Fibroblast of the aortic adventitia (primary cell): ENCODE data around the gene ITIH6. TPM values are rescaled to one million over a fixed set of nuclear protein-coding genes. Genes with fewer than 3 reads are reported as not detected.
"Not testable (repeated sequence)": the region's sequence is repeated elsewhere in the genome, so short reads cannot be mapped to it uniquely, and the experiment has no call there.

Experiments
- DNase-seq: peaks from one replicate; pipeline ENCODE4 v3.0.0-alpha.2; 2010; ENCODE audit warnings: low read depth
- H3K4me3 ChIP-seq: 2 replicates; pipeline ENCODE4 v1.5.1; 2011; ENCODE audit warnings: low read depth, mild to moderate bottlenecking, control low read depth, low read length, moderate library complexity
- CTCF ChIP-seq: IDR thresholded peaks from 2 replicates; pipeline ENCODE4 v1.5.1; 2011; ENCODE audit warnings: mild to moderate bottlenecking, low read length, control low read depth, inconsistent platforms; ENCODE audit not compliant: insufficient read depth
- total RNA-seq: library from RNA; depleted of rRNA; stranded (reverse); fragments of >200 nt; gene quantifications from 2 replicates; pipeline ENCODE4 v1.2.3, GENCODE V29; 2012; ENCODE audit warnings: low replicate concordance

The ITIH6 gene
- total RNA-seq, 1 donor: not detected

- no peak overlapping the region for H3K4me3 ChIP-seq
- no peak for DNase-seq
- no peak for TF ChIP-seq CTCF
Observed at GRCh38 chrX:54747733-54748393, 50.2 kb downstream of the ITIH6 start.

- no peak overlapping the region for H3K4me3 ChIP-seq
- no peak for TF ChIP-seq CTCF
- DNase-seq: no peak
Observed at GRCh38 chrX:54746928-54747327, 51.1 kb downstream of the ITIH6 start.

DNA sequence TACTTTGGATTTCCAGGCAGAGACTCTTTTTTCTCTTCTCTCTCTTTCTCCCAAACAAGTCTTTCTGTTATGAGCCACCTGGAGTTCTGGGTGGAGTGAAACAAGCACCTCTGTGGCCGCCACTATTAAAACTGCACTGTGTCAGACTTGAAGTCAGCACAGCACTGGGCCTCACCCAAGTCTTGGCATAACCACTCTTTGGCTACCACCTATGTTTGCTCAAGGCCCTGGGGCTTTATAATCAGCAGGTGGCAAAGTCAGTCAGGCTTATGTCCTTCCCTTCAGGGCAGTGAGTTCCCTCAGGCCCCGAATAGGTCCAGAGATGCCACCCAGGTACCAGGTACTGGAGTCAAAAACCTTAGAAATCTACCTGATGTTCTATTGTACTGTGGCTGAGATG lies 52.4 kb downstream of the ITIH6 start:
- TF ChIP-seq CTCF: no peak
- H3K4me3 ChIP-seq: no peak overlapping the region

GRCh38 chrX:54738567-54738966 lies 59.5 kb downstream of the ITIH6 start:
- H3K4me3 ChIP-seq, DNase-seq: not testable (repeated sequence)

More for the DNA sequence above, 52.4 kb downstream of the ITIH6 start:
- no peak for DNase-seq

DNA sequence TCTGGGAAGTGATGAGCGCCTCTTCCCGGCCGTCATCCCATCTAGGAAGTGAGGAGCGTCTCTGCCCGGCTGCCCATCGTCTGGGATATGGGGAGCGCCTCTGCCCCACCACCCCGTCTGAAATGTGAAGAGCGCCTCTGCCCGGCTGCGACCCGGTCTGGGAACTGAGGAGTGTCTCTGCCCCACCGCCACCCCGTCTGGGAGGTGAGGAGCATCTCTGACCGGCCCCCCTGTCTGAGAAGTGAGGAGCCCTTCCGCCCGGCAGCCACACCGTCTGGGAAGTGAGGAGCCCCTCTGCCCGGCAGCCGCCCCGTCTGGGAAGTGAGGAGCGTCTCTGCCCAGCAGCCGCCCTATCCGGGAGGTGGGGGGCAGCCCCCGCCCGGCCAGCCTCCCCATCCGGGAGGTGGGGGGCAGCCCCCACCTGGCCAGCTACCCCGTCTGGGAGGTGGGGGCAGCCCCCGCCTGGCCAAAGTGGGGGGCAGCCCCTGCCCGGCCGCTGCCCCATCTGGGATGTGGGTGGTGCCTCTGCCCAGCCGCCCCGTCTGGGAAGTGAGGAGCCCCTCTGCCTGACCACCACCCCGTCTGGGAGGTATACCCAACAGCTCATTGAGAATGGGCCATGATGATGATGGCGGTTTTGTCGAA lies 61.6 kb downstream of the ITIH6 start:
- DNase-seq, H3K4me3 ChIP-seq: not testable (repeated sequence)

- no peak for DNase-seq
- no peak overlapping the region for H3K4me3 ChIP-seq
- no peak for TF ChIP-seq CTCF
Observed at GRCh38 chrX:54721424-54721823, 76.6 kb downstream of the ITIH6 start.

DNA sequence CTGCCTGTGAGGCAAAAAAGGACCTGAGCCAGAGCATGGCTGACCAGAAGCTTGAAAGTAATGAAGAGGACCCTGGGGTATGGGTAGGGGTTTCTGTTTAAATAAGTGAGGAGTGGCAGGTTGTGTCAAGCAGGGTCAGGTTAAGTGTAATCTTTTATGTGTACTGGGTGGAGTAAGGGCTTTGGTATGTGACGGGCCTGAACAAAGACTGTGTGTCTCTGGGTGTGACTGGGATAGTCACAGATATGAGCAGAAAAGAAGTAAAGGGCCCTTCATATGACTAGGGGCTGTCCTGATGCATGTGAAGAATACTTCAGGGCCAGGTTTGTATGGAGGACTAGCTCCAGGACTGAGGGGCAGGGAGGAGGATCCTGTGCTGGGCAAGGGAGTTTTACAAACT lies 82.4 kb downstream of the ITIH6 start:
- H3K4me3 ChIP-seq: no peak overlapping the region
- no peak for TF ChIP-seq CTCF
- no peak for DNase-seq

DNA sequence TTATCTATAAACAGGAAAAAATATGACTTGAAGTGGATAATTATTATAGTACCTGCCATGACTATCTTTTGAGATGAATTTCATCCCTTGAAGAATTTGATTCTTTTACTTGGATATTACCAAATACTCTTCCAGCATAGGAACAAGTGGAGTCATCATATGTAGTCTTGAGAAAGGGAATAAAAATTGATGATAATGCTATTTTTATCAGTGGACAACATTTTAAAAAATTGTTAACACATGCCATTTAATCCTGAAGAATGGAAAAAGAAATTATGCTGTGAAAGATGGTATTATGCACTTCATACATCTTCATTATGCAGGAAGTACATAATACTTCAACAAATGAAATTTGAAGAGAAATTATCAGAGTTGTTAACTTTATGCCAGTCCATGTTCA lies 83.6 kb downstream of the ITIH6 start:
- no peak for TF ChIP-seq CTCF
- no peak overlapping the region for H3K4me3 ChIP-seq
- no peak for DNase-seq
